HCT116 (cell line): Measurements from ENCODE around the gene SP100. TPM values are rescaled to one million over a fixed set of nuclear protein-coding genes. Genes with fewer than 3 reads are reported as not detected.

Source experiments
- ATAC-seq: fragments of 200-7000 bp; cut with Tn5 transposase; 2 replicates; pipeline ENCODE4 v1.9.1; 2020; ENCODE audit warnings: mild to moderate bottlenecking, moderate library complexity
- BruUV-seq: library from RNA; stranded (reverse); fragments of 400-500 nt; replicated peaks from 2 replicates; lab custom pipeline; 2021; lab: Mats Ljungman, UMichigan
- CTCF ChIA-PET: fragments of 300-600 bp; sonication (Branson Sonifier 250); formaldehyde crosslinking; loops from one replicate; lab custom pipeline; 2021; ENCODE audit warnings: antibody characterized with exemption; lab: Charles Lee
- POLR2A ChIA-PET: fragments of 300-600, 350-600 bp; sonication (Branson Sonifier 250); formaldehyde crosslinking; loops from one replicate; lab custom pipeline; 2021; ENCODE audit warnings: antibody characterized with exemption; lab: Charles Lee
- RAD21 ChIA-PET, 2 experiments: fragments of 300-600 bp; sonication (Branson Sonifier 250); formaldehyde crosslinking; loops; one replicate each; lab custom pipeline; 2023; ENCODE audit warnings: low total read pairs in 2 of 2; ENCODE audit not compliant: uncharacterized antibody in 2 of 2, unreplicated experiment in 2 of 2, low non-redundant PET in 1 of 2; lab: Charles Lee
- DNase-seq: peaks from one replicate; pipeline ENCODE4 v3.0.0-alpha.2; 2010; ENCODE audit warnings: low read depth, low spot score
- H2AFZ ChIP-seq: fragments of 200-600 bp; shearing (Covaris generic), sonication (generic); 2 replicates; pipeline ENCODE4 v1.6.1; 2017; ENCODE audit warnings: low read depth, mixed run types, mixed read lengths, antibody characterized with exemption, low read length; ENCODE audit not compliant: poor library complexity, severe bottlenecking
- H3K27ac ChIP-seq: 2 replicates; pipeline ENCODE4 v1.5.1; 2012; ENCODE audit warnings: low read depth, low read length
- H3K27me3 ChIP-seq: fragments of 200-600 bp; sonication (generic); 2 replicates; pipeline ENCODE4 v1.6.1; 2016; ENCODE audit warnings: mixed run types, low read length, mixed read lengths; ENCODE audit not compliant: insufficient read depth
- H3K36me3 ChIP-seq, 2 experiments: fragments of 200-500 bp in 1 of 2; fragments of 200-600 bp in 1 of 2; sonication (Bioruptor generic) in 1 of 2; sonication (generic) in 1 of 2; 2 replicates each; pipeline versions ENCODE4 v1.5.1 to v1.6.1; 2014 to 2016; ENCODE audit warnings: low read length in 2 of 2, inconsistent platforms in 1 of 2, mixed read lengths in 1 of 2, mixed run types in 1 of 2; ENCODE audit not compliant: insufficient read depth in 2 of 2, control insufficient read depth in 1 of 2
- H3K4me1 ChIP-seq, 2 experiments: fragments of 200-600 bp in 1 of 2; sonication (generic) in 1 of 2; 2 replicates each; pipeline versions ENCODE4 v1.5.1 to v1.6.1; 2012 to 2017; ENCODE audit warnings: low read length in 2 of 2, inconsistent platforms in 1 of 2, mild to moderate bottlenecking in 1 of 2, mixed read lengths in 1 of 2, mixed run types in 1 of 2, moderate library complexity in 1 of 2; ENCODE audit not compliant: insufficient read depth in 2 of 2, control insufficient read depth in 1 of 2
- H3K4me2 ChIP-seq: fragments of 200-600 bp; sonication (generic); 2 replicates; pipeline ENCODE4 v1.6.1; 2017; ENCODE audit warnings: mixed run types, low read length, mixed read lengths
- H3K4me3 ChIP-seq, 2 experiments: fragments of 200-600 bp in 1 of 2; sonication (generic) in 1 of 2; replicated peaks in 1 of 2; 2 replicates each; pipeline ENCODE4 v1.5.1; 2011 to 2016; ENCODE audit warnings: low read length in 2 of 2, control low read depth in 1 of 2, low read depth in 1 of 2, mild to moderate bottlenecking in 1 of 2, mixed read lengths in 1 of 2, mixed run types in 1 of 2
- H3K79me2 ChIP-seq: fragments of 200-600 bp; sonication (generic); 2 replicates; pipeline ENCODE4 v1.6.1; 2017; ENCODE audit warnings: mild to moderate bottlenecking, mixed run types, low read length, moderate library complexity, mixed read lengths; ENCODE audit not compliant: insufficient read depth
- H3K9ac ChIP-seq: fragments of 200-600 bp; sonication (generic); 2 replicates; pipeline ENCODE4 v1.6.1; 2016; ENCODE audit warnings: low read length, mixed read lengths
- H3K9me2 ChIP-seq: fragments of 200-600 bp; sonication (generic), shearing (Covaris generic); 2 replicates; pipeline ENCODE4 v1.6.1; 2017; ENCODE audit warnings: mixed run types, mild to moderate bottlenecking, moderate library complexity; ENCODE audit not compliant: insufficient read depth
- H3K9me3 ChIP-seq, 2 experiments: fragments of 200-500 bp in 1 of 2; fragments of 200-600 bp in 1 of 2; sonication (Bioruptor generic) in 1 of 2; sonication (generic) in 1 of 2; 2 replicates each; pipeline ENCODE4 v1.6.1; 2014 to 2017; ENCODE audit warnings: low read length in 2 of 2, mixed read lengths in 2 of 2, inconsistent platforms in 1 of 2, low read depth in 1 of 2, mild to moderate bottlenecking in 1 of 2, mixed run types in 1 of 2, moderate library complexity in 1 of 2; ENCODE audit not compliant: control insufficient read depth in 1 of 2, insufficient read depth in 1 of 2
- H4K20me1 ChIP-seq: fragments of 200-600 bp; sonication (generic), shearing (Covaris generic); 2 replicates; pipeline ENCODE4 v1.6.1; 2017; ENCODE audit warnings: mixed run types, mild to moderate bottlenecking, moderate library complexity; ENCODE audit not compliant: insufficient read depth
- ATF3 ChIP-seq: IDR thresholded peaks from 2 replicates; pipeline ENCODE4 v1.6.1; 2012
- CBX3 ChIP-seq: IDR thresholded peaks from 2 replicates; pipeline ENCODE4 v1.6.1; 2012; ENCODE audit warnings: low read depth
- CTCF ChIP-seq, 3 experiments: fragments of 200-600 bp in 1 of 3; sonication (generic) in 1 of 3; IDR thresholded peaks in 2 of 3; conservative IDR thresholded peaks in 1 of 3; 2 replicates each; pipeline ENCODE4 v1.5.1; 2012 to 2017; ENCODE audit warnings: low read depth in 2 of 3, low read length in 2 of 3, antibody characterized with exemption in 1 of 3, borderline replicate concordance in 1 of 3, control low read depth in 1 of 3, mild to moderate bottlenecking in 1 of 3, mixed read lengths in 1 of 3, mixed run types in 1 of 3, moderate library complexity in 1 of 3; ENCODE audit not compliant: insufficient read depth in 1 of 3
- EGR1 ChIP-seq: IDR thresholded peaks from 2 replicates; pipeline ENCODE4 v1.6.1; 2012; ENCODE audit warnings: low read depth
- ELF1 ChIP-seq: IDR thresholded peaks from 2 replicates; pipeline ENCODE4 v1.6.1; 2012; ENCODE audit warnings: low read depth, borderline replicate concordance
- EZH2 ChIP-seq: fragments of 200-600 bp; sonication (generic); IDR thresholded peaks from 2 replicates; pipeline ENCODE4 v1.6.1; 2017; ENCODE audit warnings: antibody characterized with exemption, mixed run types
- EZH2phosphoT487 ChIP-seq: fragments of 200-600 bp; IDR thresholded peaks from 2 replicates; pipeline ENCODE4 v1.6.1; 2018; ENCODE audit warnings: antibody characterized with exemption, borderline replicate concordance
- FOSL1 ChIP-seq: IDR thresholded peaks from 2 replicates; pipeline ENCODE4 v1.6.1; 2012; ENCODE audit warnings: low read depth
- MAX ChIP-seq: IDR thresholded peaks from 2 replicates; pipeline ENCODE4 v1.6.1; 2012
- POLR2AphosphoS5 ChIP-seq: IDR thresholded peaks from 2 replicates; pipeline ENCODE4 v1.6.1; 2011; ENCODE audit warnings: mild to moderate bottlenecking, low read depth, low read length, moderate library complexity
- RAD21 ChIP-seq: IDR thresholded peaks from 2 replicates; pipeline ENCODE4 v1.6.1; 2012; ENCODE audit warnings: low read depth, mild to moderate bottlenecking
- REST ChIP-seq: IDR thresholded peaks from 2 replicates; pipeline ENCODE4 v1.6.1; 2012; ENCODE audit warnings: low read depth
- SIN3A ChIP-seq: IDR thresholded peaks from 2 replicates; pipeline ENCODE4 v1.6.1; 2012; ENCODE audit warnings: low read depth
- SP1 ChIP-seq: IDR thresholded peaks from 2 replicates; pipeline ENCODE4 v1.6.1; 2012; ENCODE audit warnings: low read depth
- SRF ChIP-seq: IDR thresholded peaks from 2 replicates; pipeline ENCODE4 v1.6.1; 2012; ENCODE audit warnings: low read depth
- TCF7L2 ChIP-seq: IDR thresholded peaks from 2 replicates; pipeline ENCODE4 v1.7.0; 2011; ENCODE audit warnings: borderline replicate concordance, inconsistent platforms; ENCODE audit not compliant: insufficient read depth, insufficient read length; ENCODE audit errors: extremely low read depth
- YY1 ChIP-seq: IDR thresholded peaks from 2 replicates; pipeline ENCODE4 v1.6.1; 2011; ENCODE audit warnings: low read length, low read depth, moderate library complexity, mild to moderate bottlenecking; ENCODE audit not compliant: insufficient replicate concordance; ENCODE audit errors: extremely low read depth
- ZBTB33 ChIP-seq: IDR thresholded peaks from 2 replicates; pipeline ENCODE4 v1.6.1; 2011; ENCODE audit warnings: mild to moderate bottlenecking, low read length, moderate library complexity; ENCODE audit not compliant: insufficient replicate concordance; ENCODE audit errors: extremely low read depth
- ZFX ChIP-seq: fragments of 450-650 bp; IDR thresholded peaks from 2 replicates; pipeline ENCODE4 v1.6.1; 2017
- ZNF274 ChIP-seq: fragments of 200-500 bp; sonication (Bioruptor generic); IDR thresholded peaks from 2 replicates; pipeline ENCODE4 v1.6.1; 2014; ENCODE audit warnings: mild to moderate bottlenecking, low read depth, low read length, inconsistent platforms
- intact Hi-C: fragments of 100-400 bp; cut with micrococcal nuclease; formaldehyde crosslinking; loops from 2 replicates; pipeline ENCODE4 v1.10.0; 2022
- total RNA-seq: library from RNA; stranded (reverse); gene quantifications from one replicate; pipeline ENCODE4 v1.2.1, GENCODE V29; 2021; ENCODE audit not compliant: unreplicated experiment

SP100 gene
- total RNA-seq, 1 experiment from 2014 or later, result 48.1 TPM

GRCh38 chr2:230591850-230592249 lies 175.8 kb downstream of the SP100 start:
- no peak overlapping the region for H3K9ac ChIP-seq
- no peaks in the 10 kb centered on the region for H3K4me1 ChIP-seq
- RAD21 ChIA-PET, result no interaction called here
- no peak for DNase-seq
- H4K20me1 ChIP-seq, result no peaks in the 10 kb centered on the region
- H3K9me2 ChIP-seq, result no peaks in the 10 kb centered on the region; the same call in 1 of the 2 replicates
- POLR2A ChIA-PET, result no interaction called here
- no peak for ATAC-seq
- H3K27ac ChIP-seq, result no peak overlapping the region
- H3K4me2 ChIP-seq, result no peak overlapping the region
- TF ChIP-seq ELF1 (no peak), CBX3 (no peak), EGR1 (no peak), EZH2phosphoT487 (no peak), ZNF274 (no peak), MAX (no peak), SP1 (no peak), EZH2 (no peak), CTCF (IDR thresholded peaks at IDR 0.05 in 2 of 3, conservative IDR thresholded peaks at IDR 0.05 in 1 of 3; ENCODE audit: borderline replicate concordance in 1 of 3, insufficient read depth in 1 of 3, low read depth in 2 of 3, low read length in 2 of 3) (no peak), ATF3 (no peak), ZFX (no peak), TCF7L2 (no peak), RAD21 (no peak), SRF (no peak), REST (no peak), SIN3A (no peak), ZBTB33 (no peak), YY1 (no peak), FOSL1 (no peak), POLR2AphosphoS5 (no peak)
- no peaks in the 10 kb centered on the region for H3K36me3 ChIP-seq
- BruUV-seq, result no TSS peak
- no peaks in the 10 kb centered on the region for H3K79me2 ChIP-seq
- H3K9me3 ChIP-seq, result no peaks in the 10 kb centered on the region
- CTCF ChIA-PET, result no interaction called here
- intact Hi-C loops, result no loop called here
- no peak overlapping the region for H3K4me3 ChIP-seq
- no peak overlapping the region for H2AFZ ChIP-seq
- no peaks in the 10 kb centered on the region for H3K27me3 ChIP-seq
